Measurements from ENCODE around the gene PGRMC1.

PGRMC1 gene

GRCh38 chrX:119238557-119238956 lies 2.5 kb downstream of the PGRMC1 start:
- no peak for TF ChIP-seq CTCF (IDR thresholded peaks at IDR 0.05; ENCODE audit: control insufficient read depth, insufficient read depth, low read depth, low read length, missing control alignments)
- H3K4me3 ChIP-seq (ENCODE audit: control insufficient read depth, low read depth, low read length): no peak overlapping the region; the same call in 1 of the 2 replicates
- DNase-seq (ENCODE audit: low read depth): no peak

- H3K4me3 ChIP-seq (ENCODE audit: control insufficient read depth, low read depth, low read length): no peak overlapping the region
- DNase-seq (ENCODE audit: low read depth): peak; percentile 80
- TF ChIP-seq CTCF (IDR thresholded peaks at IDR 0.05; ENCODE audit: control insufficient read depth, insufficient read depth, low read depth, low read length, missing control alignments): no peak
Measured at GRCh38 chrX:119240356-119240755, 4.3 kb downstream of the PGRMC1 start.

- TF ChIP-seq CTCF (IDR thresholded peaks at IDR 0.05; ENCODE audit: control insufficient read depth, insufficient read depth, low read depth, low read length, missing control alignments): no peak
- no peak overlapping the region for H3K4me3 ChIP-seq (ENCODE audit: control insufficient read depth, low read depth, low read length)
- no peak for DNase-seq (ENCODE audit: low read depth)
Measured at GRCh38 chrX:119247702-119248101, 11.6 kb downstream of the PGRMC1 start.

GRCh38 chrX:119249891-119250290 lies 13.8 kb downstream of the PGRMC1 start:
- no peak overlapping the region for H3K4me3 ChIP-seq (ENCODE audit: control insufficient read depth, low read depth, low read length)
- DNase-seq (ENCODE audit: low read depth): no peak
- TF ChIP-seq CTCF (IDR thresholded peaks at IDR 0.05; ENCODE audit: control insufficient read depth, insufficient read depth, low read depth, low read length, missing control alignments): no peak

GRCh38 chrX:119251386-119251785 lies 15.3 kb downstream of the PGRMC1 start:
- TF ChIP-seq CTCF (IDR thresholded peaks at IDR 0.05; ENCODE audit: control insufficient read depth, insufficient read depth, low read depth, low read length, missing control alignments): no peak

GRCh38 chrX:119252716-119253115 lies 16.6 kb downstream of the PGRMC1 start:
- H3K4me3 ChIP-seq (ENCODE audit: control insufficient read depth, low read depth, low read length): no peak overlapping the region
- no peak for DNase-seq (ENCODE audit: low read depth)
- no peak for TF ChIP-seq CTCF (IDR thresholded peaks at IDR 0.05; ENCODE audit: control insufficient read depth, insufficient read depth, low read depth, low read length, missing control alignments)

More at GRCh38 chrX:119251386-119251785, 15.3 kb downstream of the PGRMC1 start:
- no peak overlapping the region for H3K4me3 ChIP-seq (ENCODE audit: control insufficient read depth, low read depth, low read length)
- DNase-seq (ENCODE audit: low read depth): no peak

Data from AG09309 (cell line).